IMR-90 (cell line): ENCODE measurements around the gene PQBP1. TPM values are rescaled to one million over a fixed set of nuclear protein-coding genes. Genes with fewer than 3 reads are reported as not detected.

Experiments used
- ATAC-seq: fragments of 200-7000 bp; cut with Tn5 transposase; 2 replicates; pipeline ENCODE4 v1.9.1; 2020; ENCODE audit warnings: low read depth, mild to moderate bottlenecking, moderate library complexity
- BruUV-seq: library from RNA; stranded (reverse); fragments of 400-500 nt; replicated peaks from 2 replicates; lab custom pipeline; 2021; lab: Mats Ljungman, UMichigan
- CTCF ChIA-PET: fragments of 300-600 bp; formaldehyde crosslinking; extraction: SDS; loops from one replicate; lab custom pipeline; 2021; ENCODE audit warnings: antibody characterized with exemption; lab: Yijun Ruan, JAX
- POLR2A ChIA-PET: fragments of 300-600 bp; sonication (Branson Sonifier 250); formaldehyde crosslinking; loops from one replicate; lab custom pipeline; 2022; ENCODE audit warnings: antibody characterized with exemption; ENCODE audit not compliant: unreplicated experiment; lab: Charles Lee
- DNase-seq: peaks from one replicate; pipeline ENCODE4 v3.0.0; 2013
- H2AFZ ChIP-seq: replicated peaks from 2 replicates; pipeline ENCODE3; 2013; ENCODE audit warnings: low read length, mild to moderate bottlenecking; ENCODE audit not compliant: poor library complexity
- H2AK5ac ChIP-seq: 2 replicates; pipeline ENCODE4 v1.6.1; 2013; ENCODE audit warnings: low read depth, low read length, inconsistent platforms
- H2AK9ac ChIP-seq: replicated peaks from 2 replicates; pipeline ENCODE3; 2013; ENCODE audit warnings: mild to moderate bottlenecking, low read depth, low read length, moderate library complexity; ENCODE audit not compliant: poor library complexity
- H2BK120ac ChIP-seq: 2 replicates; pipeline ENCODE4 v1.6.1; 2013; ENCODE audit warnings: low read depth, low read length, inconsistent platforms
- H2BK15ac ChIP-seq: 3 replicates; pipeline ENCODE4 v1.6.1; 2013; ENCODE audit warnings: low read depth, low read length, inconsistent platforms
- H2BK20ac ChIP-seq: 2 replicates; pipeline ENCODE4 v1.6.1; 2013; ENCODE audit warnings: low read depth, mild to moderate bottlenecking, inconsistent platforms, low read length, moderate library complexity
- H2BK5ac ChIP-seq: 2 replicates; pipeline ENCODE4 v1.6.1; 2013; ENCODE audit warnings: mild to moderate bottlenecking, low read depth, low read length, inconsistent platforms; ENCODE audit not compliant: poor library complexity, severe bottlenecking
- H3K14ac ChIP-seq: replicated peaks from 2 replicates; pipeline ENCODE4 v1.6.1; 2013; ENCODE audit warnings: low read depth, low read length, inconsistent platforms
- H3K18ac ChIP-seq: 2 replicates; pipeline ENCODE4 v1.6.1; 2013; ENCODE audit warnings: low read depth, low read length, control low read depth
- H3K23ac ChIP-seq: 2 replicates; pipeline ENCODE4 v1.6.1; 2013; ENCODE audit warnings: low read depth, low read length, inconsistent platforms
- H3K27ac ChIP-seq: 2 replicates; pipeline ENCODE4 v1.5.1; 2013; ENCODE audit warnings: mild to moderate bottlenecking, control low read depth, low read length; ENCODE audit not compliant: insufficient read depth
- H3K27me3 ChIP-seq: 2 replicates; pipeline ENCODE4 v1.6.1; 2013; ENCODE audit warnings: low read length; ENCODE audit not compliant: control insufficient read depth, insufficient read depth
- H3K36me3 ChIP-seq: 2 replicates; pipeline ENCODE4 v1.6.1; 2013; ENCODE audit warnings: low read length, mixed read lengths; ENCODE audit not compliant: control insufficient read depth, insufficient read depth
- H3K4ac ChIP-seq: 2 replicates; pipeline ENCODE4 v1.6.1; 2013; ENCODE audit warnings: low read depth, low read length, inconsistent platforms
- H3K4me1 ChIP-seq: 2 replicates; pipeline ENCODE4 v1.6.1; 2013; ENCODE audit warnings: low read length, mixed read lengths; ENCODE audit not compliant: control insufficient read depth, insufficient read depth
- H3K4me2 ChIP-seq: 2 replicates; pipeline ENCODE4 v1.6.1; 2013; ENCODE audit warnings: low read depth, mild to moderate bottlenecking, control low read depth, low read length, moderate library complexity
- H3K4me3 ChIP-seq: 2 replicates; pipeline ENCODE4 v1.5.1; 2013; ENCODE audit warnings: low read depth, mild to moderate bottlenecking, control low read depth, low read length, moderate library complexity; ENCODE audit not compliant: insufficient read depth
- H3K56ac ChIP-seq: 2 replicates; pipeline ENCODE4 v1.6.1; 2013; ENCODE audit warnings: low read length, inconsistent platforms; ENCODE audit not compliant: insufficient read depth; ENCODE audit errors: extremely low read depth
- H3K79me1 ChIP-seq, 2 experiments: 2 replicates each; pipeline ENCODE4 v1.6.1; 2013; ENCODE audit warnings: low read length in 2 of 2, inconsistent platforms in 1 of 2, low read depth in 1 of 2
- H3K9ac ChIP-seq: 2 replicates; pipeline ENCODE4 v1.6.1; 2013; ENCODE audit warnings: low read depth, low read length, control low read depth
- H3K9me1 ChIP-seq: 2 replicates; pipeline ENCODE4 v1.6.1; 2013; ENCODE audit warnings: low read length, inconsistent platforms; ENCODE audit not compliant: insufficient read depth
- H3K9me3 ChIP-seq: 2 replicates; pipeline ENCODE4 v1.6.1; 2013; ENCODE audit warnings: low read length; ENCODE audit not compliant: control insufficient read depth, insufficient read depth
- H4K20me1 ChIP-seq: 2 replicates; pipeline ENCODE4 v1.6.1; 2013; ENCODE audit warnings: low read length, inconsistent platforms; ENCODE audit not compliant: insufficient read depth
- H4K5ac ChIP-seq: 2 replicates; pipeline ENCODE4 v1.6.1; 2013; ENCODE audit warnings: mild to moderate bottlenecking, low read depth, low read length, control low read depth
- H4K8ac ChIP-seq, 2 experiments: 2 replicates each; pipeline ENCODE4 v1.6.1; 2013; ENCODE audit warnings: low read depth in 2 of 2, low read length in 2 of 2, control low read depth in 1 of 2, inconsistent platforms in 1 of 2
- H4K91ac ChIP-seq: 2 replicates; pipeline ENCODE4 v1.6.1; 2013; ENCODE audit warnings: low read depth, low read length, inconsistent platforms; ENCODE audit not compliant: insufficient read depth
- CHD1 ChIP-seq: IDR thresholded peaks from 2 replicates; pipeline ENCODE4 v1.6.1; 2012; ENCODE audit warnings: low read depth, low read length, improper control_type of control experiment
- POLR2A ChIP-seq: IDR thresholded peaks from 2 replicates; pipeline ENCODE4 v1.6.1; 2012; ENCODE audit warnings: mild to moderate bottlenecking, low read depth, low read length
- SMC3 ChIP-seq: fragments of 150-350 bp; IDR thresholded peaks from 2 replicates; pipeline ENCODE4 v1.6.1; 2016; ENCODE audit warnings: low read depth, mild to moderate bottlenecking, antibody characterized with exemption, low read length, moderate library complexity
- WGBS, 2 experiments: methylation state at CpG; one replicate each; pipeline versions ENCODE4 v1.1.5 to v1.1.7; 2013; ENCODE audit warnings: missing lambda C conversion rate in 2 of 2; ENCODE audit not compliant: insufficient read length in 1 of 2; ENCODE audit errors: extremely low coverage in 2 of 2; 5-methylcytosine and 5-hydroxymethylcytosine counted together
- dilution Hi-C: fragments of 300-500 bp; cut with HindIII; formaldehyde crosslinking; loops from one replicate; pipeline ENCODE4 v1.14.3; 2018; ENCODE audit warnings: low sequenced_read_pairs; ENCODE audit not compliant: unreplicated experiment
- in situ Hi-C: fragments of 300-500 bp; cut with MboI; formaldehyde crosslinking; loops from 3 replicates; pipeline ENCODE4 v1.14.3; 2019; ENCODE audit warnings: low sequenced_read_pairs, inconsistent platforms, mixed read lengths
- intact Hi-C: fragments of 100-400 bp; cut with micrococcal nuclease; formaldehyde crosslinking; loops from 2 replicates; pipeline ENCODE4 v1.10.0; 2022
- polyA plus RNA-seq, 3 experiments: library from polyadenylated mRNA; depleted of rRNA; stranded (reverse); fragments of >200 nt; gene quantifications; 2 replicates each; pipeline ENCODE4 v1.2.3, GENCODE V29; 2012; ENCODE audit warnings: low replicate concordance in 1 of 3
- total RNA-seq: library from RNA; depleted of rRNA; stranded (reverse); fragments of >200 nt; gene quantifications from 2 replicates; pipeline ENCODE4 v1.2.3, GENCODE V29; 2012
- TF ChIP-seq, protein P1 (sequence below): fragments of 150-350 bp; IDR thresholded peaks from 2 replicates; pipeline ENCODE4 v1.6.1; 2016; ENCODE audit warnings: low read depth, mild to moderate bottlenecking, low read length, moderate library complexity, borderline replicate concordance
- TF ChIP-seq, protein P2 (sequence below): fragments of 150-350 bp; IDR thresholded peaks from 2 replicates; pipeline ENCODE4 v1.6.1; 2017; ENCODE audit warnings: mild to moderate bottlenecking, antibody characterized with exemption, low read length, low read depth

PQBP1 gene
- total and polyA plus RNA-seq, 2 of the 4 experiments (the other 2 are of a cell fraction), result 96.4 to 120 TPM

DNA sequence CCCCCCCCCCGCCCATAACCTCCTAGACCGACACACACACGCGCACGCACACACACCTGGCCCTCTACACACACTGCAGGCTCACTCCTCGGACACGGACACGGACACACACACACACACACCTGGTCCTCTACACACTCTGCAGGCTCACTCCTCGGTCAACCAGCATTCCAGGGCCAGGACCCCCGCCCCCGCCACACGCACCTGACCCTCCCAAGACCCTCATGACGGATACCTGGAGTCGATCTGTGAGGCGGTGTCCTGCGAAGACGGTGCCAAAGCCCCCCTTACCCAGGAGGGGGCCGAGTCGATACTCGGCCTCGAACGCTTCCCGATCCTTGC lies 20.5 kb downstream of the PQBP1 start:
- in situ Hi-C loops, result no loop called here
- Histone ChIP-seq H3K4me2 (peak overlapping the region; percentile 93), H2AK5ac (peak overlapping the region; percentile 48), H3K79me1 (peaks cover 4 to 21% of the 10 kb centered on the region in 2 experiments; a peak in 2 of 4 replicates), H3K27ac (peak overlapping the region; percentile 37; the same call in 1 of the 2 replicates), H3K4me1 (peaks cover 3% of the 10 kb centered on the region; the same call in 1 of the 2 replicates), H3K23ac (peak overlapping the region; percentile 73; the same call in 1 of the 2 replicates), H2BK120ac (no peak overlapping the region), H3K9me1 (peaks cover 5% of the 10 kb centered on the region; the same call in 1 of the 2 replicates), H3K4ac (peak overlapping the region; percentile 27; the same call in 1 of the 2 replicates), H3K18ac (no peak overlapping the region; the same call in 1 of the 2 replicates), H4K20me1 (peaks cover 16% of the 10 kb centered on the region; the same call in 1 of the 2 replicates), H2BK5ac (peak overlapping the region; percentile 55), H3K14ac (no peak overlapping the region; the same call in 1 of the 2 replicates), H4K91ac (no peak overlapping the region), H4K5ac (peak overlapping the region; percentile 73), H2AFZ (peak overlapping the region; percentile 85), H3K9ac (peak overlapping the region; percentile 73; the same call in 1 of the 2 replicates), H2BK20ac (no peak overlapping the region), H3K27me3 (no peaks in the 10 kb centered on the region), H3K4me3 (peak overlapping the region; percentile 57), H3K36me3 (peaks cover 7% of the 10 kb centered on the region; the same call in 1 of the 2 replicates), H2AK9ac (peak overlapping the region; percentile 78), H4K8ac (peak overlapping the region in 1 of 2 experiments; percentile 69; a peak in 1 of 4 replicates), H2BK15ac (no peak overlapping the region), H3K9me3 (no peaks in the 10 kb centered on the region), H3K56ac (no peak overlapping the region)
- intact Hi-C loops, result loop anchor here (5.0 kb wide), 1 partner anchor 124 kb away; the partner anchor contains the start of gene TFE3
- ChIA-PET CTCF (no interaction called here), POLR2A (no interaction called here)
- ATAC-seq (no peak), DNase-seq (no peak)
- WGBS, 2 experiments, result no CpG with 5 or more reads among the region's 23 CpGs
- TF ChIP-seq SMC3, result no peak
- TF ChIP-seq, protein P1, sequence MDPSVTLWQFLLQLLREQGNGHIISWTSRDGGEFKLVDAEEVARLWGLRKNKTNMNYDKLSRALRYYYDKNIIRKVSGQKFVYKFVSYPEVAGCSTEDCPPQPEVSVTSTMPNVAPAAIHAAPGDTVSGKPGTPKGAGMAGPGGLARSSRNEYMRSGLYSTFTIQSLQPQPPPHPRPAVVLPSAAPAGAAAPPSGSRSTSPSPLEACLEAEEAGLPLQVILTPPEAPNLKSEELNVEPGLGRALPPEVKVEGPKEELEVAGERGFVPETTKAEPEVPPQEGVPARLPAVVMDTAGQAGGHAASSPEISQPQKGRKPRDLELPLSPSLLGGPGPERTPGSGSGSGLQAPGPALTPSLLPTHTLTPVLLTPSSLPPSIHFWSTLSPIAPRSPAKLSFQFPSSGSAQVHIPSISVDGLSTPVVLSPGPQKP, result no peak
- TF ChIP-seq, protein P2, sequence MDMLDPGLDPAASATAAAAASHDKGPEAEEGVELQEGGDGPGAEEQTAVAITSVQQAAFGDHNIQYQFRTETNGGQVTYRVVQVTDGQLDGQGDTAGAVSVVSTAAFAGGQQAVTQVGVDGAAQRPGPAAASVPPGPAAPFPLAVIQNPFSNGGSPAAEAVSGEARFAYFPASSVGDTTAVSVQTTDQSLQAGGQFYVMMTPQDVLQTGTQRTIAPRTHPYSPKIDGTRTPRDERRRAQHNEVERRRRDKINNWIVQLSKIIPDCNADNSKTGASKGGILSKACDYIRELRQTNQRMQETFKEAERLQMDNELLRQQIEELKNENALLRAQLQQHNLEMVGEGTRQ, result no peak
- TF ChIP-seq CHD1, result no peak
- no peak for TF ChIP-seq POLR2A
- dilution Hi-C loops, result no loop called here
- no TSS peak for BruUV-seq
